Measurements from ENCODE around the gene ZFP37.
"Not testable (repeated sequence)": the region's sequence is repeated elsewhere in the genome, so short reads cannot be mapped to it uniquely, and the experiment has no call there.

- TF ChIP-seq, protein P1, sequence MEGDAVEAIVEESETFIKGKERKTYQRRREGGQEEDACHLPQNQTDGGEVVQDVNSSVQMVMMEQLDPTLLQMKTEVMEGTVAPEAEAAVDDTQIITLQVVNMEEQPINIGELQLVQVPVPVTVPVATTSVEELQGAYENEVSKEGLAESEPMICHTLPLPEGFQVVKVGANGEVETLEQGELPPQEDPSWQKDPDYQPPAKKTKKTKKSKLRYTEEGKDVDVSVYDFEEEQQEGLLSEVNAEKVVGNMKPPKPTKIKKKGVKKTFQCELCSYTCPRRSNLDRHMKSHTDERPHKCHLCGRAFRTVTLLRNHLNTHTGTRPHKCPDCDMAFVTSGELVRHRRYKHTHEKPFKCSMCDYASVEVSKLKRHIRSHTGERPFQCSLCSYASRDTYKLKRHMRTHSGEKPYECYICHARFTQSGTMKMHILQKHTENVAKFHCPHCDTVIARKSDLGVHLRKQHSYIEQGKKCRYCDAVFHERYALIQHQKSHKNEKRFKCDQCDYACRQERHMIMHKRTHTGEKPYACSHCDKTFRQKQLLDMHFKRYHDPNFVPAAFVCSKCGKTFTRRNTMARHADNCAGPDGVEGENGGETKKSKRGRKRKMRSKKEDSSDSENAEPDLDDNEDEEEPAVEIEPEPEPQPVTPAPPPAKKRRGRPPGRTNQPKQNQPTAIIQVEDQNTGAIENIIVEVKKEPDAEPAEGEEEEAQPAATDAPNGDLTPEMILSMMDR (IDR thresholded peaks at IDR 0.05; ENCODE audit: insufficient read depth, low read length) = not testable (repeated sequence)
- not testable (repeated sequence) for TF ChIP-seq POLR2AphosphoS5 (IDR thresholded peaks at IDR 0.05; ENCODE audit: low read depth); GABPA (IDR thresholded peaks at IDR 0.05; ENCODE audit: low read depth); SPI1 (IDR thresholded peaks at IDR 0.05; ENCODE audit: borderline replicate concordance, low read depth); REST (IDR thresholded peaks at IDR 0.05; ENCODE audit: insufficient replicate concordance, low read depth)
Measured at GRCh38 chr9:113105345-113105744, 48.8 kb upstream of the ZFP37 start.

All from HL-60 (cell line).